ENCODE results near the gene TLR8.

TLR8 gene

DNA sequence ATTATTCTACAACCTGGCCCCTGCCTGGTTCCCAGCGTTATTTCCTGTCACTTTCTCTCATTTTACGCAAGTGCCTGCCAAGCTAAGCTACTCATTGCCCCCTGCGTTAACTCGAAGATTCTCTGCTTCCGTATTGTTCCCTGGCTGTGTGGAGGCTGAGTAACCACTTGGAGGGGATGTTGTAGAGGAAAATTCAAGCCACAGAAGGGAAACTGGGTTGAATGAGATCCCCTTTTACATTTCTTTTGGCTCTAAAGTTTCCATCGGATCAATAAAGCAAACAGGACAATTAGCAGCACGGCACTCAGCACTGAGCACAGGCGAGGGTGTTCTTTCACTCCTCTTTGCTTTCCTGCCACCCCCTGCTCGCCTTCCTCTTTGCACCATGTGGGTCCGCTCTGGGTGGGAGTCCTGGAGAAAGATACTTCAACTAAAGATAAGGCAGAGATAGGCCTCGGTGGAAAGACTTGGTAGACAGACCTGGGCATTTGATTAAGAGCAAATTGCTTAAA lies 64.3 kb downstream of the TLR8 start:
- DNase-seq = no peak

DNA sequence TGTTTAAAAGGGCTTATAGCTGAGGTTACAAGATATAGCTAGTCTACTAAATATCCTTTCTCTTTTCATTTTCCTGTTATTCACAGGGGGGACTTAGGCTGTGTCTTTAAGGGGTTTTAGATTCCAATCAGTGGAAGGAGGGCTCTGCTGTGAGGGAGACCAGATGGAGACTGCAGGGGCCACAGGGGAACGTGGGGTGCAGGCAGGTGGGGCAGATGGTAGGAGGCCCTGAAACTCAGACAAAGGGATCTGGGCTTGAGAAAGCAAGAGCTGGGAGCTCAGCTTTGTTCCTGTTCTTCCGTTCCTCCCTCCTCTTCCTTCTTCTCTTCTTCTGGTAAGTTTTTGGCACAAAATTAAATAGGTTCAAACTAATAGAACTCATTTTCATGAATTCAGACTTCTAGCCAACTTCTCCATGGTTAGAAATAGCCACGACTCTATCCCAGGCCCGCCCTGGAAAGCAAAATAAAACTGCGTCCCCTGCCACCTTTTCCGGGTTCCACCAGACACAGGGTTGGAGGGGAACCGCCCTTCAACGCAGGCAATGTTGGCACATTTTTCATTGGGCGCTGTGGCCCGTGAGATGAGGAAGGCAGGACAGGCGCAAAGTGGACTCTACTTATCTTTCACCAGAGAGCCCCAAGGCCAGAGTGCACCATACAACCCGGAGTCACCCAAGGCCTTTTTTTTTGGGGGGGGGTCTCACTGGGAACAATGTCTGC lies 65.0 kb downstream of the TLR8 start:
- DNase-seq = no peak

DNA sequence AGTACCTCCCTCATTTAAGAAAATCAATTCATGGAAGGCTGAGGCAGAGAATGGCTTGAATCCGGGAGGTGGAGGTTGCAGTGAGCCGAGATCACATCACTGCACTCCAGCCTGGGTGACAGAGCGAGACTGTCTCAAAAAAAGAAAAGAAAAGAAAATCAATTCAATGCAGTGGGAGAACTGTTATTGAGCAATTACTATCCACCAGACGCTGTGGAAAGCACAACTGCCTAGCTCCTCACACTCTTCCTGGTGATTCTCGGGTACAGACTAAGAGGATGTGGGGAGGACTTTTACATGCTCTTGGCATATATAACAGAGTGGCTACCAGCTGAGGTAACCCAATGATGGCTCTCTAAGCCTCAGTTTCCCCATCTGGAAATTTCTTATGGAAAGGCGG lies 65.8 kb downstream of the TLR8 start:
- DNase-seq = no peak

All from NCI-H2081 treated with DMSO at 0.1 percent for 48 hours (cell line).